Left lung (tissue), 10 donors: ENCODE measurements around the gene PLG. TPM values are rescaled to one million over a fixed set of nuclear protein-coding genes. Genes with fewer than 3 reads are reported as not detected.
A peak's percentile ranks its signal among the peaks of the same experiment; 100 is the strongest.
"Not testable (repeated sequence)": the region's sequence is repeated elsewhere in the genome, so short reads cannot be mapped to it uniquely, and the experiment has no call there.

ENCODE experiments used
- ATAC-seq: fragments of 200-7000 bp; cut with Tn5 transposase; one replicate; pipeline ENCODE4 v1.9.1; 2020; ENCODE audit warnings: moderate library complexity
- DNase-seq, 4 donors: peaks; one replicate each; pipeline ENCODE4 v3.0.0-alpha.2; 2013 to 2020
- H3K27ac ChIP-seq, 2 donors: fragments of 200-600 bp; sonication (generic) in 1 of 2; one replicate each; pipeline versions ENCODE4 v1.5.0 to v1.8.0; 2020 to 2021
- H3K27me3 ChIP-seq, 2 donors: fragments of 200-600 bp; sonication (generic) in 1 of 2; one replicate each; pipeline versions ENCODE4 v1.5.0 to v1.8.0; 2020 to 2021
- H3K36me3 ChIP-seq, 2 donors: fragments of 200-600 bp; sonication (generic) in 1 of 2; one replicate each; pipeline versions ENCODE4 v1.5.0 to v1.8.0; 2020 to 2021
- H3K4me1 ChIP-seq, 2 donors: fragments of 200-600 bp; one replicate each; pipeline ENCODE4 v1.8.0; 2021
- H3K4me3 ChIP-seq, 2 donors: fragments of 200-600 bp; sonication (generic) in 1 of 2; one replicate each; pipeline versions ENCODE4 v1.5.0 to v1.8.0; 2020 to 2021; ENCODE audit warnings: mild to moderate bottlenecking in 1 of 2
- H3K9me3 ChIP-seq, 2 donors: fragments of 200-600 bp; sonication (generic) in 1 of 2; one replicate each; pipeline versions ENCODE4 v1.5.0 to v1.8.0; 2020 to 2021
- intact Hi-C, 2 donors: fragments of 100-400 bp; cut with DNase I; formaldehyde crosslinking; loops; one replicate each; pipeline versions ENCODE4 v1.11.2 to v1.14.2; 2022
- polyA plus RNA-seq, 6 donors: library from polyadenylated mRNA; unstranded; fragments of 120-200 nt; gene quantifications; one replicate each; pipeline ENCODE4 v1.2.1, GENCODE V29; 2013; ENCODE audit not compliant: insufficient read length in 6 of 6
- total RNA-seq, 2 donors: library from RNA; stranded (reverse); fragmentation: NEBNext Ultra II Directional; extraction: Animal tissue kit (Norgen Biotek cat#: 25700); gene quantifications; one replicate each; pipeline ENCODE4 v1.2.1, GENCODE V29; 2021
- TF ChIP-seq, protein P1 (sequence below), 2 donors: fragments of 200-600 bp; sonication (generic) in 1 of 2; IDR thresholded peaks; one replicate each; pipeline versions ENCODE4 v1.5.0 to v1.8.0; 2021; ENCODE audit warnings: antibody characterized with exemption in 2 of 2
- donor health status: DM: no; HTN: yes; CAD: no.
- donor health status: DM: no; HTN: no; CAD: no.

PLG gene
- total and polyA plus RNA-seq, 8 donors, result 0.29 to 8.9 (median 6.2) TPM

DNA sequence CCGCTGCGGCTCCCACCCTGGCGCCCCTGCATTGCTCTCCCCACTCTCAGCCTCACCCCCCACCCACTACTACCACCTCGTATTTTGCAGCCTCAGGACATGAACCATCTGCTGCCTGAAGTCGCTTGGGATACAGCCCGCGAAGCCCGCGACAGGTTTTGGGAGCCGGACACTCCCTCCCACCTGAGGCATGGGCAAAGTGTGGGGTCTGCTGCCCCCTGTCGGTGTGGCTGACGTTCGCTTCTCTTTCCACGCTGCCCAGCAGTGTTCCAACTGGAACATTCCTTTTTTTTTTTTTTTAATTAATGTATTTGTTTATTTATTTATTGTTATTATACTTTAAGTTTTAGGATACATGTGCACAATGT is 22.7 kb upstream of the PLG start:
- Histone ChIP-seq H3K36me3 (no peaks in the 10 kb centered on the region), H3K4me1 (no peaks in the 10 kb centered on the region), H3K4me3 (no peak overlapping the region), H3K27ac (no peak overlapping the region), H3K9me3 (peaks cover 0 to 3% of the 10 kb centered on the region in 2 donors), H3K27me3 (peaks cover 0 to 13% of the 10 kb centered on the region in 2 donors)
- ATAC-seq (peak; percentile 76), DNase-seq (peak in 1 of 4 donors; percentile 6)
- TF ChIP-seq, protein P1, sequence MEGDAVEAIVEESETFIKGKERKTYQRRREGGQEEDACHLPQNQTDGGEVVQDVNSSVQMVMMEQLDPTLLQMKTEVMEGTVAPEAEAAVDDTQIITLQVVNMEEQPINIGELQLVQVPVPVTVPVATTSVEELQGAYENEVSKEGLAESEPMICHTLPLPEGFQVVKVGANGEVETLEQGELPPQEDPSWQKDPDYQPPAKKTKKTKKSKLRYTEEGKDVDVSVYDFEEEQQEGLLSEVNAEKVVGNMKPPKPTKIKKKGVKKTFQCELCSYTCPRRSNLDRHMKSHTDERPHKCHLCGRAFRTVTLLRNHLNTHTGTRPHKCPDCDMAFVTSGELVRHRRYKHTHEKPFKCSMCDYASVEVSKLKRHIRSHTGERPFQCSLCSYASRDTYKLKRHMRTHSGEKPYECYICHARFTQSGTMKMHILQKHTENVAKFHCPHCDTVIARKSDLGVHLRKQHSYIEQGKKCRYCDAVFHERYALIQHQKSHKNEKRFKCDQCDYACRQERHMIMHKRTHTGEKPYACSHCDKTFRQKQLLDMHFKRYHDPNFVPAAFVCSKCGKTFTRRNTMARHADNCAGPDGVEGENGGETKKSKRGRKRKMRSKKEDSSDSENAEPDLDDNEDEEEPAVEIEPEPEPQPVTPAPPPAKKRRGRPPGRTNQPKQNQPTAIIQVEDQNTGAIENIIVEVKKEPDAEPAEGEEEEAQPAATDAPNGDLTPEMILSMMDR (IDR thresholded peaks at IDR 0.05), result no peak
- intact Hi-C loops, result no loop called here

DNA sequence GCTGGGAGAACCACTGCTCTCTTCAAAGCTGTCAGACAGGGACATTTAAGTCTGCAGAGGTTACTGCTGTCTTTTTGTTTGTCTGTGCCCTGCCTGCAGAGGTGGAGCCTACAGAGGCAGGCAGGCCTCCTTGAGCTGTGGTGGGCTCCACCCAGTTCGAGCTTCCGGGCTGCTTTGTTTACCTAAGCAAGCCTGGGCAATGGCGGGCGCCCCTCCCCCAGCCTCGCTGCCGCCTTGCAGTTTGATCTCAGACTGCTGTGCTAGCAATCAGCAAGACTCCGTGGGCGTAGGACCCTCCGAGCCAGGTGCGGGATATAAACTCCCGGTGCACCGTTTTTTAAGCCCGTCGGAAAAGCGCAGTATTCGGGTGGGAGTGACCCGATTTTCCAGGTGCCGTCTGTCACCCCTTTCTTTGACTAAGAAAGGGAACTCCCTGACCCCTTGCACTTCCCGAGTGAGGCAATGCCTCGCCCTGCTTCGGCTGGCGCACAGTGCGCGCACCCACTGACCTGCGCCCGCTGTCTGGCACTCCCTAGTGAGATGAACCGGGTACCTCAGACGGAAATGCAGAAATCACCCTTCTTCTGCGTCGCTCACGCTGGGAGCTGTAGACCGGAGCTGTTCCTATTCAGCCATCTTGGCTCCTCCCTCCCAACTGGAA is 16.8 kb upstream of the PLG start:
- H3K36me3 ChIP-seq, H3K4me1 ChIP-seq, intact Hi-C loops, ATAC-seq, H3K4me3 ChIP-seq, H3K27ac ChIP-seq, DNase-seq, H3K9me3 ChIP-seq, H3K27me3 ChIP-seq: not testable (repeated sequence)

DNA sequence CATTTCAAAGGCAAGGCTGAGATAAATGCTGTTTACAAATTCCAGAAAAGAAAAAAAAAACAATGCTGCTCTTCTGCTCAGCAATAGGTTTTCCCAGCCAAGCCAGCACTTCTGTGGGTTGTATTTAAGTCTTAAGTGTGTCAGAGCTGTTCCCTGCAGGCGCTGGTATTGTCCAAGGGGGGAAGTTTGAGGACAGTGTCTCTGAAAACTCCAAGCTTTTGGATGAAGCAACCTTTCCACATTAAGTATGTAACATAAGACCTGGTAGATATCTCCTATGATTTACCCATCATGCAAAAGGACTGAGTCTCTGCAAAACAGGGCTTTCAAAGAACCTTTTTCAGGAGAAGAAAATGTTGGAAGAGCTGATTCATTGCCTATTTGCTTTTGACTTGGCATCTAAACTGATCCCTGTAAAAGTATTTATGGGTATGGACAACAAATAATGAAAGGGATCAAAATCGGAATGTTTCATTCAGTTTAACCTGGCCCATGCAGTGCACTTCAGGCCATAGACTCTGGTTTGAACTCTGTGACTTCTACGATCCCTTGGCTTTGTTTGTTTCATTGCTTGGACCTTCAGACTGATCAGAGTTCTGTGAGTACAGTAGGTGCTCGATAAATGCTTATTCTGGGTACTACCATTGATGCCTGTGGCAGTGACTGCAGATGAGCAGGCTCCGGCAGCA is 16.1 kb upstream of the PLG start:
- no peak overlapping the region for H3K4me3 ChIP-seq
- no peak overlapping the region for H3K27ac ChIP-seq
- intact Hi-C loops, result no loop called here
- TF ChIP-seq, protein P1 (IDR thresholded peaks at IDR 0.05), result no peak
- peaks cover 0 to 3% of the 10 kb centered on the region in 2 donors for H3K9me3 ChIP-seq
- ATAC-seq (no peak), DNase-seq (no peak)
- no peaks in the 10 kb centered on the region for H3K4me1 ChIP-seq
- H3K36me3 ChIP-seq, result no peaks in the 10 kb centered on the region
- H3K27me3 ChIP-seq, result no peaks in the 10 kb centered on the region

DNA sequence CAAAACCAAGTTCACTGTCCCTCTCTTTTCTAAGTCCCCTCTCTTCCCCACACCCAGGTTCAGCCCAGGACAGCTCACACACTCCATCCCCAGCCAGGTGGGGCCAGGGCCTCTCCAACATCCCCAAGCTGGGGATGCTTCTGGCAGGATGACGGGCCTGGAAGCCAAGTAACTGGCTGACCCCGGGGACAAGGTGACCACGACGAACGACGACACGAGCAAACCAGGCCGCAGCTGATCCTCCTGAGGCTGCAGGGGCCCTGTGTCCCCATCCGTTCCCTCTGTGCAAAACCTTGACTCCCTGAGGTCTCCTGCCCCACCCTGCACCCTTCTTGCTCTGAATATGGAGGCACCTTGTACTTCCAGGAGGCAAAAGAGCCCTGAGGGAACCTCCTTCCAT is 11.6 kb upstream of the PLG start:
- intact Hi-C loops, result no loop called here
- H3K4me1 ChIP-seq, result no peaks in the 10 kb centered on the region
- TF ChIP-seq, protein P1 (IDR thresholded peaks at IDR 0.05), result no peak
- H3K9me3 ChIP-seq, result peaks cover 0 to 3% of the 10 kb centered on the region in 2 donors
- peak in 1 of 4 donors; percentile 55 for DNase-seq
- no peaks in the 10 kb centered on the region for H3K36me3 ChIP-seq
- H3K4me3 ChIP-seq, result no peak overlapping the region
- H3K27ac ChIP-seq, result no peak overlapping the region
- H3K27me3 ChIP-seq, result no peaks in the 10 kb centered on the region
- ATAC-seq, result no peak

DNA sequence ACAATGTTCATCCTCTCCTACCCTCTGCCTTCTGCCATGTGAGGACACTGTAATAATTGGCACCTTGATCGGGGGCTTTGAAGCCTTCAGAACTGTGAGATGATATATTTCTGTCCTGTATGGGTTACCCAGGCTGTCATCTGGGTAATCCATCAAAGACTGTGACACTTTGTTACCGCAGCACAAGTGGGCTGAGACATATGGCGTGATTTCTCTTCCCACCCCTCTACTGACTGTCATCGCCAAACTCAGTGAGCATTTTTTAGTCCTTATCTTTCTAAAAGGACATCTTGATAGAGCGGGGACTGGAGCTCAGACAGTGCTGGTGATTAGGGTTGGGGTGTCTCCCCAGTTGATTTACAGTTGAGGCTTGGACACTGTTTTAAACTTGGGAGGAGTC is 10.4 kb upstream of the PLG start:
- TF ChIP-seq, protein P1 (IDR thresholded peaks at IDR 0.05), result no peak
- Histone ChIP-seq H3K9me3 (no peaks in the 10 kb centered on the region), H3K27ac (no peak overlapping the region), H3K4me1 (no peaks in the 10 kb centered on the region), H3K36me3 (no peaks in the 10 kb centered on the region), H3K27me3 (no peaks in the 10 kb centered on the region), H3K4me3 (no peak overlapping the region)
- ATAC-seq (no peak), DNase-seq (no peak)
- intact Hi-C loops, result no loop called here
